Activated CD4-positive, alpha-beta T cell treated with anti-CD3 and anti-CD28 coated beads, Interleukin-2, amount 10 ng/mL, durations not matched to agents 24 days and 14 days (primary cell): ENCODE results near the gene MALRD1. TPM values are rescaled to one million over a fixed set of nuclear protein-coding genes. Genes with fewer than 3 reads are reported as not detected.

Source experiments
- DNase-seq: peaks from one replicate; pipeline ENCODE4 v3.0.0; 2022
- H3K27ac Mint-ChIP-seq: one replicate; pipeline ENCODE4 v1.8.0; 2022; ENCODE audit warnings: mild to moderate bottlenecking, mixed read lengths
- H3K27me3 Mint-ChIP-seq: one replicate; pipeline ENCODE4 v1.8.0; 2022; ENCODE audit warnings: mixed read lengths
- H3K36me3 Mint-ChIP-seq: one replicate; pipeline ENCODE4 v1.8.0; 2022; ENCODE audit warnings: low read depth, mild to moderate bottlenecking, mixed read lengths
- H3K4me1 Mint-ChIP-seq: one replicate; pipeline ENCODE4 v1.8.0; 2021; ENCODE audit warnings: mixed read lengths
- H3K4me3 Mint-ChIP-seq: one replicate; pipeline ENCODE4 v1.8.0; 2022; ENCODE audit warnings: mild to moderate bottlenecking, moderate library complexity, mixed read lengths
- H3K9me3 Mint-ChIP-seq: one replicate; pipeline ENCODE4 v1.8.0; 2021; ENCODE audit warnings: mixed read lengths
- intact Hi-C: fragments of 100-400 bp; cut with micrococcal nuclease; formaldehyde crosslinking; loops from one replicate; pipeline ENCODE4 v1.15.1; 2023
- total RNA-seq: library from RNA; stranded (reverse); gene quantifications from 2 replicates; pipeline ENCODE4 v1.2.3, GENCODE V29; 2022

MALRD1 gene
- total RNA-seq, 1 donor from 2014 or later, result not detected

- no peak overlapping the region for H3K27ac Mint-ChIP-seq
- no peaks in the 10 kb centered on the region for H3K4me1 Mint-ChIP-seq
- DNase-seq, result no peak
- intact Hi-C loops, result no loop called here
- H3K27me3 Mint-ChIP-seq, result no peaks in the 10 kb centered on the region
- no peaks in the 10 kb centered on the region for H3K36me3 Mint-ChIP-seq
- peaks cover 6% of the 10 kb centered on the region for H3K9me3 Mint-ChIP-seq
- no peak overlapping the region for H3K4me3 Mint-ChIP-seq
These were observed 362.5 kb downstream of the MALRD1 start for GRCh38 chr10:19411119-19411518.

- intact Hi-C loops, result no loop called here
- H3K36me3 Mint-ChIP-seq, result no peaks in the 10 kb centered on the region
- DNase-seq, result no peak
- H3K27me3 Mint-ChIP-seq, result no peaks in the 10 kb centered on the region
- no peak overlapping the region for H3K4me3 Mint-ChIP-seq
- H3K27ac Mint-ChIP-seq, result no peak overlapping the region
- no peaks in the 10 kb centered on the region for H3K4me1 Mint-ChIP-seq
- peaks cover 6% of the 10 kb centered on the region for H3K9me3 Mint-ChIP-seq
These were observed 363.9 kb downstream of the MALRD1 start for GRCh38 chr10:19412531-19412930.

- Mint-ChIP-seq H3K36me3 (no peaks in the 10 kb centered on the region), H3K4me1 (no peaks in the 10 kb centered on the region), H3K27me3 (no peaks in the 10 kb centered on the region), H3K9me3 (no peaks in the 10 kb centered on the region), H3K4me3 (no peak overlapping the region), H3K27ac (no peak overlapping the region)
- intact Hi-C loops, result no loop called here
- DNase-seq, result no peak
These were observed 367.6 kb downstream of the MALRD1 start for GRCh38 chr10:19416164-19416563.

- DNase-seq, result no peak
- no peaks in the 10 kb centered on the region for H3K27me3 Mint-ChIP-seq
- H3K4me3 Mint-ChIP-seq, result no peak overlapping the region
- H3K36me3 Mint-ChIP-seq, result no peaks in the 10 kb centered on the region
- H3K27ac Mint-ChIP-seq, result no peak overlapping the region
- no peaks in the 10 kb centered on the region for H3K9me3 Mint-ChIP-seq
- intact Hi-C loops, result no loop called here
- no peaks in the 10 kb centered on the region for H3K4me1 Mint-ChIP-seq
These were observed 369.1 kb downstream of the MALRD1 start for GRCh38 chr10:19417740-19418139.

GRCh38 chr10:19421674-19422073 lies 373.1 kb downstream of the MALRD1 start:
- DNase-seq, result no peak
- no peak overlapping the region for H3K4me3 Mint-ChIP-seq
- no peaks in the 10 kb centered on the region for H3K36me3 Mint-ChIP-seq

GRCh38 chr10:19426034-19426433 lies 377.4 kb downstream of the MALRD1 start:
- Mint-ChIP-seq H3K36me3 (no peaks in the 10 kb centered on the region), H3K27me3 (no peaks in the 10 kb centered on the region), H3K9me3 (peaks cover 4% of the 10 kb centered on the region), H3K4me3 (no peak overlapping the region), H3K4me1 (no peaks in the 10 kb centered on the region), H3K27ac (no peak overlapping the region)
- no peak for DNase-seq
- intact Hi-C loops, result no loop called here

More at GRCh38 chr10:19421674-19422073, 373.1 kb downstream of the MALRD1 start:
- intact Hi-C loops, result no loop called here
- H3K9me3 Mint-ChIP-seq, result no peaks in the 10 kb centered on the region
- no peaks in the 10 kb centered on the region for H3K4me1 Mint-ChIP-seq
- H3K27me3 Mint-ChIP-seq, result no peaks in the 10 kb centered on the region
- no peak overlapping the region for H3K27ac Mint-ChIP-seq

- DNase-seq, result no peak
- Mint-ChIP-seq H3K4me1 (no peaks in the 10 kb centered on the region), H3K4me3 (no peak overlapping the region), H3K36me3 (no peaks in the 10 kb centered on the region), H3K9me3 (peaks cover 8% of the 10 kb centered on the region), H3K27me3 (no peaks in the 10 kb centered on the region), H3K27ac (no peak overlapping the region)
- intact Hi-C loops, result no loop called here
These were observed 383.2 kb downstream of the MALRD1 start for GRCh38 chr10:19431622-19432351.

GRCh38 chr10:19449860-19450259 lies 401.3 kb downstream of the MALRD1 start:
- Mint-ChIP-seq H3K27me3 (no peaks in the 10 kb centered on the region), H3K4me1 (no peaks in the 10 kb centered on the region), H3K4me3 (no peak overlapping the region), H3K36me3 (no peaks in the 10 kb centered on the region), H3K27ac (no peak overlapping the region), H3K9me3 (peaks cover 2% of the 10 kb centered on the region)
- DNase-seq, result no peak
- intact Hi-C loops, result no loop called here

- Mint-ChIP-seq H3K36me3 (no peaks in the 10 kb centered on the region), H3K4me3 (no peak overlapping the region), H3K4me1 (no peaks in the 10 kb centered on the region), H3K27ac (no peak overlapping the region), H3K9me3 (no peaks in the 10 kb centered on the region), H3K27me3 (no peaks in the 10 kb centered on the region)
- intact Hi-C loops, result no loop called here
- DNase-seq, result no peak
These were observed 402.8 kb downstream of the MALRD1 start for GRCh38 chr10:19451356-19451755.

GRCh38 chr10:19451937-19452336 lies 403.3 kb downstream of the MALRD1 start:
- H3K36me3 Mint-ChIP-seq, result no peaks in the 10 kb centered on the region
- intact Hi-C loops, result no loop called here
- H3K4me3 Mint-ChIP-seq, result no peak overlapping the region
- no peak for DNase-seq
- no peaks in the 10 kb centered on the region for H3K4me1 Mint-ChIP-seq
- H3K9me3 Mint-ChIP-seq, result no peaks in the 10 kb centered on the region
- no peak overlapping the region for H3K27ac Mint-ChIP-seq
- H3K27me3 Mint-ChIP-seq, result no peaks in the 10 kb centered on the region

GRCh38 chr10:19453967-19454366 lies 405.4 kb downstream of the MALRD1 start:
- H3K27me3 Mint-ChIP-seq, result no peaks in the 10 kb centered on the region
- intact Hi-C loops, result no loop called here
- H3K27ac Mint-ChIP-seq, result no peak overlapping the region
- no peak overlapping the region for H3K4me3 Mint-ChIP-seq
- no peak for DNase-seq
- H3K9me3 Mint-ChIP-seq, result no peaks in the 10 kb centered on the region
- H3K36me3 Mint-ChIP-seq, result no peaks in the 10 kb centered on the region
- no peaks in the 10 kb centered on the region for H3K4me1 Mint-ChIP-seq

GRCh38 chr10:19461588-19461987 lies 413.0 kb downstream of the MALRD1 start:
- Mint-ChIP-seq H3K36me3 (no peaks in the 10 kb centered on the region), H3K9me3 (peaks cover 13% of the 10 kb centered on the region), H3K4me3 (no peak overlapping the region), H3K4me1 (no peaks in the 10 kb centered on the region), H3K27ac (no peak overlapping the region), H3K27me3 (no peaks in the 10 kb centered on the region)
- intact Hi-C loops, result no loop called here
- DNase-seq, result no peak

- intact Hi-C loops, result no loop called here
- Mint-ChIP-seq H3K9me3 (peaks cover 7% of the 10 kb centered on the region), H3K27ac (no peak overlapping the region), H3K4me1 (no peaks in the 10 kb centered on the region), H3K27me3 (no peaks in the 10 kb centered on the region), H3K4me3 (no peak overlapping the region), H3K36me3 (no peaks in the 10 kb centered on the region)
- no peak for DNase-seq
These were observed 418.1 kb downstream of the MALRD1 start for GRCh38 chr10:19466709-19467108.

- Mint-ChIP-seq H3K4me3 (no peak overlapping the region), H3K27ac (no peak overlapping the region), H3K9me3 (no peaks in the 10 kb centered on the region), H3K4me1 (no peaks in the 10 kb centered on the region), H3K27me3 (no peaks in the 10 kb centered on the region), H3K36me3 (no peaks in the 10 kb centered on the region)
- intact Hi-C loops, result no loop called here
- no peak for DNase-seq
These were observed 419.8 kb downstream of the MALRD1 start for GRCh38 chr10:19468413-19468812.

- no peak for DNase-seq
- intact Hi-C loops, result no loop called here
- no peaks in the 10 kb centered on the region for H3K27me3 Mint-ChIP-seq
- no peak overlapping the region for H3K4me3 Mint-ChIP-seq
- H3K36me3 Mint-ChIP-seq, result no peaks in the 10 kb centered on the region
- H3K9me3 Mint-ChIP-seq, result no peaks in the 10 kb centered on the region
- no peaks in the 10 kb centered on the region for H3K4me1 Mint-ChIP-seq
- no peak overlapping the region for H3K27ac Mint-ChIP-seq
These were observed 420.9 kb downstream of the MALRD1 start for GRCh38 chr10:19469521-19469920.
